Ovary (tissue), 3 donors: ENCODE measurements around the gene PP2D1.

Source experiments
- CTCF ChIP-seq, 3 donors: fragments of 450-650 bp in 2 of 3; fragments of 200-600 bp in 1 of 3; IDR thresholded peaks; one replicate each; pipeline versions ENCODE4 v1.5.1 to v1.8.0; 2016 to 2022; ENCODE audit warnings: antibody characterized with exemption in 3 of 3, mild to moderate bottlenecking in 1 of 3
- POLR2A ChIP-seq: fragments of 450-650 bp; IDR thresholded peaks from one replicate; pipeline ENCODE4 v1.6.1; 2017; ENCODE audit warnings: antibody characterized with exemption, mild to moderate bottlenecking, moderate library complexity
- donor health status: DM: no; HTN: no; CAD: no.

DNA sequence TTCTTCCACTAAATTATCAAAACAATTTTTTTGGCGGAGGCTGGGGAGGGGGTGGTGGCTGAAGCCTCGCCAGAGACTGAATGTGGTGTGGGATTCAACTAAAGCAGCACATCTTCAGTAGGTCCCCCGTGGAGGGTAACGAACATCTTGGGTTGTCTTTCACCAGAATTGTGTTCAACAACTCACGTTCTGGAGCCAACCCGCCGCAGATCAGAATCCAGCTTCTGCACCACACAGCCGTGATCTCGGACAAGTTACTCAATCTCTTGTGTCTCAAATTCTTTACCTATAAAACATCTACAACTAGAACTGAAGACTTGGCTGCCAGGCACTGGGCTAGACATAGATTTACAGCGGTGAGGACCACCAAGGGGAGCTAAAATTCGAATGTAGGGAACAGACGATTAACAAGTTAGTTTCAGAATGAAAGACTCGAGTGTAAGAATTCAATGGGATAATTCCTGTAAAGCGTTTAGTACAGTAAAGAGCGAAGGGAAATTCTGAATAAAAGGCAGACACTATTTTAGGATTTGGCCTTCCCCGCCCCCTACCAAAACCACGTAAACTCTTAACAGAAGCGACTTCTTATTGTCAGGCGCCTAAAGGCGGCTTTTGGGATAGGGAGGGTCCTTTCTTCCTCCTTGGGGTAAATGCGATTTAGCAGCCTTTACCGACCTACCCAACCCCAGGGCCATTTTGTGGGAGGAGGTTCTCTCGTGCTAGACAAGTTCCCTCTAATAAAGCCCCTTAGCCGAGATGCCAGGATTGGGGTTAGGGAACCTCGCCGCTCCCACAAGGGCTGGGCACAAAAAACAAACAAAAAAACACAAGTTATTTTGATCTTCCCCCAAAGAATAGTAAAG lies 65.9 kb downstream of the PP2D1 start:
- TF ChIP-seq CTCF (IDR thresholded peaks at IDR 0.05) (peak in 1 of 3 donors; percentile 21), POLR2A (no peak)
